H1 (cell line): ENCODE measurements around the gene POLDIP3. TPM values are rescaled to one million over a fixed set of nuclear protein-coding genes. Genes with fewer than 3 reads are reported as not detected.

Experiments used
- BACH1 ChIP-seq: IDR thresholded peaks from 2 replicates; pipeline ENCODE4 v1.6.1; 2012; ENCODE audit warnings: low read length, improper control_type of control experiment
- GTF2F1 ChIP-seq: IDR thresholded peaks from 2 replicates; pipeline ENCODE4 v1.6.1; 2012; ENCODE audit warnings: low read depth, low read length, improper control_type of control experiment, borderline replicate concordance
- KDM4A ChIP-seq: IDR thresholded peaks from one replicate; pipeline ENCODE4 v1.7.1; 2012; ENCODE audit warnings: low read depth, mild to moderate bottlenecking, moderate library complexity, low read length, inconsistent platforms; ENCODE audit not compliant: severe bottlenecking
- RBBP5 ChIP-seq: IDR thresholded peaks from 2 replicates; pipeline ENCODE4 v1.7.1; 2012; ENCODE audit warnings: low read depth, mild to moderate bottlenecking, inconsistent platforms, low read length, moderate library complexity, borderline replicate concordance
- RXRA ChIP-seq: IDR thresholded peaks from 2 replicates; pipeline ENCODE4 v1.6.1; 2011; ENCODE audit warnings: low read depth, mild to moderate bottlenecking, low read length, moderate library complexity; ENCODE audit not compliant: insufficient read depth
- TCF12 ChIP-seq: IDR thresholded peaks from 2 replicates; pipeline ENCODE4 v1.6.1; 2011; ENCODE audit warnings: low read depth, mild to moderate bottlenecking, low read length
- YY1 ChIP-seq: IDR thresholded peaks from 2 replicates; pipeline ENCODE4 v1.6.1; 2011; ENCODE audit warnings: low read depth, mild to moderate bottlenecking, low read length
- polyA plus RNA-seq, 7 experiments: library from polyadenylated mRNA; depleted of rRNA in 3 of 7; stranded (reverse) in 5 of 7; unstranded in 2 of 7; fragments of >200 nt in 5 of 7; fragments of 200-250 nt in 2 of 7; gene quantifications; 1 replicate in 5 of 7; 2 replicates in 1 of 7; 4 replicates in 1 of 7; pipeline versions ENCODE4 v1.2.1 to v1.2.3, GENCODE V29; 2011 to 2013; ENCODE audit warnings: missing spikeins in 2 of 7, mixed read lengths in 2 of 7
- total RNA-seq: library from RNA; stranded (reverse); fragmentation: NEBNext Ultra II Directional; extraction: Animal tissue kit (Norgen Biotek cat#: 25700); gene quantifications from 2 replicates; pipeline ENCODE4 v1.2.1, GENCODE V29; 2021

POLDIP3 gene
- total and polyA plus RNA-seq, 2 of the 8 experiments (the other 6 are each of a cell fraction or from before 2014, with no cell fraction given): 43.5 to 84.6 TPM

GRCh38 chr22:42633013-42633412, 18.3 kb upstream of the POLDIP3 start (continued):
- no peak for TF ChIP-seq RBBP5
- no peak for TF ChIP-seq YY1
- TF ChIP-seq RXRA: no peak
- no peak for TF ChIP-seq KDM4A
- no peak for TF ChIP-seq BACH1
- TF ChIP-seq GTF2F1: no peak
- no peak for TF ChIP-seq TCF12
